GM19395 (cell line): ENCODE data around the gene UBE2C.
"Not testable (repeated sequence)": the region's sequence is repeated elsewhere in the genome, so short reads cannot be mapped to it uniquely, and the experiment has no call there.

Experiments
- ATAC-seq: cut with Tn5 transposase; IDR thresholded peaks from one replicate; pipeline ENCODE4 v1.9.1; 2021; ENCODE audit warnings: mild to moderate bottlenecking, moderate library complexity; ENCODE audit not compliant: unreplicated experiment

Gene UBE2C

GRCh38 chr20:45812157-45813005, at the start of gene UBE2C:
Gene UBE2C, plus strand, starts transcription at chr20:45812644. Its CDS starts 52 bp downstream, at chr20:45812696.
- ATAC-seq, result peak; percentile 97

GRCh38 chr20:45764618-45765282, 47.7 kb upstream of the UBE2C start:
- not testable (repeated sequence) for ATAC-seq

GRCh38 chr20:45765307-45765875, 47.1 kb upstream of the UBE2C start:
- no peak for ATAC-seq

GRCh38 chr20:45765980-45766379, 46.5 kb upstream of the UBE2C start:
- ATAC-seq, result no peak

GRCh38 chr20:45768479-45768878, 44.0 kb upstream of the UBE2C start:
- no peak for ATAC-seq

- ATAC-seq, result no peak
Observed at GRCh38 chr20:45771182-45771759, 41.2 kb upstream of the UBE2C start.

- ATAC-seq, result no peak
Observed at GRCh38 chr20:45772693-45773092, 39.8 kb upstream of the UBE2C start.

- ATAC-seq, result no peak
Observed at GRCh38 chr20:45774945-45775344, 37.5 kb upstream of the UBE2C start.

GRCh38 chr20:45775411-45775810, 37.0 kb upstream of the UBE2C start:
- no peak for ATAC-seq

GRCh38 chr20:45776931-45777330, 35.5 kb upstream of the UBE2C start:
- no peak for ATAC-seq

GRCh38 chr20:45779011-45779915, 33.2 kb upstream of the UBE2C start:
- ATAC-seq, result no peak

- no peak for ATAC-seq
Observed at GRCh38 chr20:45780159-45780558, 32.3 kb upstream of the UBE2C start.

- no peak for ATAC-seq
Observed at GRCh38 chr20:45781391-45781931, 31.0 kb upstream of the UBE2C start.

GRCh38 chr20:45782890-45783289, 29.6 kb upstream of the UBE2C start:
- ATAC-seq, result no peak

- ATAC-seq, result no peak
Observed at GRCh38 chr20:45783656-45784294, 28.7 kb upstream of the UBE2C start.

GRCh38 chr20:45788351-45788750, 24.1 kb upstream of the UBE2C start:
- ATAC-seq, result no peak

GRCh38 chr20:45792317-45793118, 19.9 kb upstream of the UBE2C start:
- ATAC-seq, result peak; percentile 24

- no peak for ATAC-seq
Observed at GRCh38 chr20:45796337-45797065, 15.9 kb upstream of the UBE2C start.
